Naive thymus-derived CD4-positive, alpha-beta T cell (primary cell): Measurements from ENCODE around the gene SURF1. TPM values are rescaled to one million over a fixed set of nuclear protein-coding genes. Genes with fewer than 3 reads are reported as not detected.
"Not testable (repeated sequence)": the region's sequence is repeated elsewhere in the genome, so short reads cannot be mapped to it uniquely, and the experiment has no call there.

Source experiments
- ATAC-seq: fragments of 150-1000 bp; cut with Tn5 transposase; 2 replicates; pipeline ENCODE4 v1.10.0; 2021; ENCODE audit warnings: mild to moderate bottlenecking, moderate library complexity
- CTCF ChIA-PET: fragments of 350-600 bp; sonication (Branson Sonifier 250); formaldehyde crosslinking; loops from one replicate; lab custom pipeline; 2021; ENCODE audit warnings: antibody characterized with exemption; lab: Charles Lee
- POLR2A ChIA-PET: fragments of 350-600 bp; sonication (Branson Sonifier 250); formaldehyde crosslinking; loops from one replicate; lab custom pipeline; 2021; ENCODE audit warnings: antibody characterized with exemption, inconsistent platforms; lab: Charles Lee
- DNase-seq, 9 donors: peaks; one replicate each; pipeline versions ENCODE4 v3.0.0 to v3.0.0-alpha.2; 2020 to 2022; ENCODE audit warnings: mixed read lengths in 1 of 9
- H3K27ac ChIP-seq: one replicate; pipeline ENCODE4 v1.7.0; 2013; ENCODE audit warnings: mild to moderate bottlenecking, low read depth, low read length, moderate library complexity
- H3K27me3 ChIP-seq, 2 donors: one replicate each; pipeline ENCODE4 v1.7.0; 2013; ENCODE audit warnings: low read length in 2 of 2, mild to moderate bottlenecking in 2 of 2, moderate library complexity in 2 of 2; ENCODE audit not compliant: control insufficient read depth in 2 of 2, insufficient read depth in 2 of 2
- H3K36me3 ChIP-seq, 3 experiments: 1 replicate in 2 of 3; 2 replicates in 1 of 3; pipeline ENCODE4 v1.7.0; 2013; ENCODE audit warnings: low read length in 3 of 3, mild to moderate bottlenecking in 3 of 3, moderate library complexity in 1 of 3; ENCODE audit not compliant: insufficient read depth in 3 of 3, control insufficient read depth in 2 of 3
- H3K4me1 ChIP-seq, 2 donors: one replicate each; pipeline ENCODE4 v1.7.0; 2013; ENCODE audit warnings: low read length in 2 of 2, mild to moderate bottlenecking in 2 of 2, moderate library complexity in 1 of 2; ENCODE audit not compliant: control insufficient read depth in 2 of 2, insufficient read depth in 2 of 2
- H3K4me3 ChIP-seq: 2 replicates; pipeline ENCODE4 v1.7.0; 2013; ENCODE audit warnings: mild to moderate bottlenecking, low read length
- H3K9me3 ChIP-seq, 3 experiments: 1 replicate in 2 of 3; 2 replicates in 1 of 3; pipeline ENCODE4 v1.7.0; 2013; ENCODE audit warnings: low read length in 3 of 3; ENCODE audit not compliant: control insufficient read depth in 2 of 3
- H3K27ac Mint-ChIP-seq, 9 donors: one replicate each; pipeline ENCODE4 v1.8.0; 2020 to 2022; ENCODE audit warnings: mixed read lengths in 9 of 9, mild to moderate bottlenecking in 8 of 9, moderate library complexity in 5 of 9, inconsistent platforms in 2 of 9
- H3K27me3 Mint-ChIP-seq, 5 donors: one replicate each; pipeline ENCODE4 v1.8.0; 2021 to 2022; ENCODE audit warnings: mixed read lengths in 5 of 5, mild to moderate bottlenecking in 1 of 5
- H3K36me3 Mint-ChIP-seq, 5 donors: one replicate each; pipeline ENCODE4 v1.8.0; 2020 to 2022; ENCODE audit warnings: mixed read lengths in 5 of 5, mild to moderate bottlenecking in 3 of 5, inconsistent platforms in 1 of 5
- H3K4me1 Mint-ChIP-seq, 7 donors: one replicate each; pipeline ENCODE4 v1.8.0; 2020 to 2022; ENCODE audit warnings: mixed read lengths in 7 of 7, mild to moderate bottlenecking in 3 of 7, inconsistent platforms in 1 of 7
- H3K4me3 Mint-ChIP-seq, 10 donors: one replicate each; pipeline ENCODE4 v1.8.0; 2020 to 2022; ENCODE audit warnings: mild to moderate bottlenecking in 10 of 10, mixed read lengths in 10 of 10, moderate library complexity in 6 of 10, inconsistent platforms in 2 of 10
- H3K9me3 Mint-ChIP-seq, 11 donors: one replicate each; pipeline ENCODE4 v1.8.0; 2020 to 2022; ENCODE audit warnings: mixed read lengths in 11 of 11, mild to moderate bottlenecking in 4 of 11, inconsistent platforms in 1 of 11, moderate library complexity in 1 of 11
- intact Hi-C, 2 donors: fragments of 100-400 bp; cut with micrococcal nuclease; formaldehyde crosslinking; loops; one replicate each; pipeline ENCODE4 v1.15.1; 2023
- polyA plus RNA-seq, 2 donors: library from polyadenylated mRNA; unstranded; fragments of 300-500 nt; fragmentation: Illumina TruSeq; gene quantifications; one replicate each; pipeline ENCODE4 v1.2.3, GENCODE V29; 2021
- total RNA-seq, 6 experiments: library from RNA in 5 of 6; stranded (reverse) in 5 of 6; gene quantifications; 1 replicate in 5 of 6; 2 replicates in 1 of 6; pipeline ENCODE4 v1.2.3 and lab custom pipeline; 2021 to 2026

Gene SURF1
- total and polyA plus RNA-seq, 7 experiments from 2014 or later, result 40.5 to 128 (median 53.3) TPM

GRCh38 chr9:133331641-133332380, 24.5 kb downstream of the SURF1 start:
- Mint-ChIP-seq H3K9me3 (no peaks in the 10 kb centered on the region), H3K4me3 (no peak overlapping the region), H3K27ac (peak overlapping the region in 2 of 9 donors; percentile 9 to 56), H3K27me3 (no peaks in the 10 kb centered on the region), H3K36me3 (peaks cover 3 to 22% (median 7%) of the 10 kb centered on the region in 5 donors), H3K4me1 (peaks cover 8 to 54% (median 36%) of the 10 kb centered on the region in 7 donors)
- Histone ChIP-seq H3K27ac (no peak overlapping the region), H3K36me3 (peaks cover 9 to 49% (median 10%) of the 10 kb centered on the region in 3 experiments), H3K4me3 (no peak overlapping the region), H3K9me3 (no peaks in the 10 kb centered on the region), H3K4me1 (peaks cover 20 to 21% of the 10 kb centered on the region in 2 donors), H3K27me3 (no peaks in the 10 kb centered on the region)
- ATAC-seq, result no peak
- intact Hi-C loops, result no loop called here
- no peak for DNase-seq
- ChIA-PET POLR2A (interaction anchor here (0.8 kb wide), 1 partner anchor 142 kb away, joined by 3 read pairs; no protein-coding TSS in a partner anchor), CTCF (no interaction called here)

GRCh38 chr9:133331221-133331620, 25.1 kb downstream of the SURF1 start:
- no peak overlapping the region for H3K4me3 ChIP-seq
- ATAC-seq, result no peak
- intact Hi-C loops, result no loop called here
- no peak for DNase-seq
- peaks cover 9 to 49% (median 10%) of the 10 kb centered on the region in 3 experiments for H3K36me3 ChIP-seq
- ChIA-PET POLR2A (interaction anchor here (0.8 kb wide), 1 partner anchor 141 kb away, joined by 3 read pairs; no protein-coding TSS in a partner anchor), CTCF (interaction anchor here (1.3 kb wide), 1 partner anchor 40 kb away, joined by 4 read pairs; no protein-coding TSS in a partner anchor)
- Mint-ChIP-seq H3K27me3 (no peaks in the 10 kb centered on the region), H3K27ac (no peak overlapping the region), H3K36me3 (peaks cover 3 to 22% (median 7%) of the 10 kb centered on the region in 5 donors), H3K9me3 (no peaks in the 10 kb centered on the region), H3K4me3 (no peak overlapping the region), H3K4me1 (peaks cover 8 to 50% (median 34%) of the 10 kb centered on the region in 7 donors)
- H3K9me3 ChIP-seq, result no peaks in the 10 kb centered on the region
- peaks cover 14 to 17% of the 10 kb centered on the region in 2 donors for H3K4me1 ChIP-seq
- no peaks in the 10 kb centered on the region for H3K27me3 ChIP-seq
- H3K27ac ChIP-seq, result no peak overlapping the region

GRCh38 chr9:133329306-133330156, 26.8 kb downstream of the SURF1 start:
- not testable (repeated sequence) for H3K9me3 Mint-ChIP-seq, H3K9me3 ChIP-seq, H3K4me3 Mint-ChIP-seq, H3K4me3 ChIP-seq, ATAC-seq, H3K4me1 ChIP-seq, H3K27ac ChIP-seq, H3K27me3 Mint-ChIP-seq, H3K27me3 ChIP-seq, DNase-seq
- ChIA-PET CTCF (interaction anchor here (0.8 to 1.3 kb wide), 3 partner anchors 32 to 42 kb away, joined by 3 to 4 read pairs (median 4); no protein-coding TSS in a partner anchor), POLR2A (interaction anchor here (0.9 to 1.1 kb wide), 2 partner anchors 11 to 18 kb away, joined by 3 read pairs; partner anchors contain the start of genes MED22 and RPL7A)
- H3K4me1 Mint-ChIP-seq, result peaks cover 6 to 36% (median 22%) of the 10 kb centered on the region in 7 donors
- H3K36me3 ChIP-seq, result peaks cover 9 to 48% (median 10%) of the 10 kb centered on the region in 3 experiments
- H3K36me3 Mint-ChIP-seq, result peaks cover 3 to 22% (median 4%) of the 10 kb centered on the region in 5 donors
- H3K27ac Mint-ChIP-seq, result peak overlapping the region in 2 of 9 donors; percentile 32
- intact Hi-C loops, result loop anchor here (2.0 to 5.0 kb wide), 2 partner anchors 142 to 143 kb away; no protein-coding TSS in a partner anchor

- ChIA-PET POLR2A (no interaction called here), CTCF (no interaction called here)
- Mint-ChIP-seq H3K27ac (peak overlapping the region in 6 of 9 donors; percentile 1 to 59 (median 23)), H3K36me3 (peaks cover 3 to 16% (median 4%) of the 10 kb centered on the region in 5 donors), H3K4me3 (no peak overlapping the region), H3K4me1 (peaks cover 2 to 24% (median 18%) of the 10 kb centered on the region in 7 donors), H3K9me3 (no peaks in the 10 kb centered on the region), H3K27me3 (no peaks in the 10 kb centered on the region)
- intact Hi-C loops, result loop anchor here (2.0 to 5.0 kb wide), 2 partner anchors 141 kb away; no protein-coding TSS in a partner anchor
- DNase-seq (no peak), ATAC-seq (no peak)
- Histone ChIP-seq H3K27me3 (no peaks in the 10 kb centered on the region), H3K4me1 (no peaks in the 10 kb centered on the region), H3K27ac (no peak overlapping the region), H3K36me3 (peaks cover 0 to 32% (median 6%) of the 10 kb centered on the region in 3 experiments), H3K9me3 (no peaks in the 10 kb centered on the region), H3K4me3 (no peak overlapping the region)
Measured at GRCh38 chr9:133327834-133328484, 28.3 kb downstream of the SURF1 start.

GRCh38 chr9:133327021-133327420, 29.3 kb downstream of the SURF1 start:
- H3K27ac ChIP-seq, POLR2A ChIA-PET, H3K4me3 ChIP-seq, H3K27me3 ChIP-seq, DNase-seq, H3K4me1 ChIP-seq, H3K9me3 Mint-ChIP-seq, H3K9me3 ChIP-seq, ATAC-seq, H3K36me3 Mint-ChIP-seq, H3K27me3 Mint-ChIP-seq, H3K4me3 Mint-ChIP-seq, CTCF ChIA-PET: not testable (repeated sequence)
- H3K4me1 Mint-ChIP-seq, result peaks cover 2 to 23% (median 14%) of the 10 kb centered on the region in 7 donors
- peaks cover 0 to 22% (median 1%) of the 10 kb centered on the region in 3 experiments for H3K36me3 ChIP-seq
- peak overlapping the region in 1 of 9 donors; percentile 6 for H3K27ac Mint-ChIP-seq
- intact Hi-C loops, result loop anchor here in 1 of 2 donors (5.0 kb wide), 1 partner anchor 140 kb away; no protein-coding TSS in a partner anchor
